RWPE2 (cell line): ENCODE results near the gene EYA2.
A peak's percentile ranks its signal among the peaks of the same experiment; 100 is the strongest.

Experiments used
- ATAC-seq: fragments of 200-7000 bp; cut with Tn5 transposase; 3 replicates; pipeline ENCODE4 v1.9.1; 2021; ENCODE audit warnings: low read depth
- DNase-seq: peaks from one replicate; pipeline ENCODE4 v3.0.0-alpha.2; 2020; ENCODE audit warnings: low spot score
- H3K27ac ChIP-seq: fragments of 450-650 bp; 2 replicates; pipeline ENCODE4 v1.5.1; 2017; ENCODE audit warnings: mild to moderate bottlenecking; ENCODE audit not compliant: poor library complexity, severe bottlenecking
- H3K27me3 ChIP-seq: fragments of 250-450 bp; sonication (Bioruptor Pico); 2 replicates; pipeline ENCODE4 v1.5.1; 2021; ENCODE audit warnings: mild to moderate bottlenecking, moderate library complexity; ENCODE audit not compliant: insufficient read depth, poor library complexity, severe bottlenecking
- H3K36me3 ChIP-seq: fragments of 250-450 bp; sonication (Bioruptor Pico); 2 replicates; pipeline ENCODE4 v1.5.1; 2020; ENCODE audit warnings: low read depth, mild to moderate bottlenecking, moderate library complexity
- H3K4me1 ChIP-seq: fragments of 250-450 bp; sonication (Bioruptor Pico); 2 replicates; pipeline ENCODE4 v1.5.1; 2021; ENCODE audit warnings: mild to moderate bottlenecking, moderate library complexity; ENCODE audit not compliant: insufficient read depth, poor library complexity, severe bottlenecking
- H3K4me3 ChIP-seq: fragments of 250-450 bp; sonication (Bioruptor Pico); 2 replicates; pipeline ENCODE4 v1.5.1; 2021; ENCODE audit warnings: mild to moderate bottlenecking, moderate library complexity; ENCODE audit not compliant: severe bottlenecking
- H3K9me3 ChIP-seq: fragments of 250-450 bp; sonication (Bioruptor Pico); 2 replicates; pipeline ENCODE4 v1.5.1; 2021; ENCODE audit warnings: mild to moderate bottlenecking, moderate library complexity; ENCODE audit not compliant: severe bottlenecking
- CTCF ChIP-seq: fragments of 450-650 bp; IDR thresholded peaks from one replicate; pipeline ENCODE4 v1.5.1; 2017; ENCODE audit warnings: mild to moderate bottlenecking, moderate library complexity; ENCODE audit not compliant: poor library complexity, severe bottlenecking

Gene EYA2

GRCh38 chr20:47139934-47140535, 245.4 kb downstream of the EYA2 start:
- Histone ChIP-seq H3K27ac (peak overlapping the region; percentile 63), H3K36me3 (no peaks in the 10 kb centered on the region), H3K4me1 (peaks cover 43% of the 10 kb centered on the region), H3K4me3 (no peak overlapping the region), H3K9me3 (peaks cover 6% of the 10 kb centered on the region), H3K27me3 (no peaks in the 10 kb centered on the region)
- no peak for DNase-seq
- TF ChIP-seq CTCF: no peak
- peak; percentile 79 for ATAC-seq

GRCh38 chr20:47141350-47141921, 246.8 kb downstream of the EYA2 start:
- no peak for TF ChIP-seq CTCF
- peaks cover 44% of the 10 kb centered on the region for H3K4me1 ChIP-seq
- H3K27me3 ChIP-seq: no peaks in the 10 kb centered on the region
- H3K9me3 ChIP-seq: peaks cover 6% of the 10 kb centered on the region
- DNase-seq: no peak
- peak overlapping the region; percentile 63 for H3K27ac ChIP-seq
- no peak overlapping the region for H3K4me3 ChIP-seq
- no peak for ATAC-seq
- H3K36me3 ChIP-seq: no peaks in the 10 kb centered on the region

- Histone ChIP-seq H3K36me3 (no peaks in the 10 kb centered on the region), H3K4me1 (peaks cover 46% of the 10 kb centered on the region), H3K9me3 (peaks cover 6% of the 10 kb centered on the region), H3K4me3 (no peak overlapping the region), H3K27me3 (no peaks in the 10 kb centered on the region), H3K27ac (peak overlapping the region; percentile 63)
- no peak for TF ChIP-seq CTCF
- no peak for DNase-seq
- ATAC-seq: peak; percentile 82
Measured at GRCh38 chr20:47141941-47142773, 247.5 kb downstream of the EYA2 start.

GRCh38 chr20:47142774-47143170, 248.1 kb downstream of the EYA2 start:
- no peak for DNase-seq
- peak overlapping the region; percentile 63 for H3K27ac ChIP-seq
- no peak for TF ChIP-seq CTCF
- ATAC-seq: no peak
- H3K9me3 ChIP-seq: peaks cover 6% of the 10 kb centered on the region
- H3K4me3 ChIP-seq: no peak overlapping the region
- H3K36me3 ChIP-seq: no peaks in the 10 kb centered on the region
- peaks cover 40% of the 10 kb centered on the region for H3K4me1 ChIP-seq
- H3K27me3 ChIP-seq: no peaks in the 10 kb centered on the region
